ENCODE results near the gene GCN1. TPM values are rescaled to one million over a fixed set of nuclear protein-coding genes. Genes with fewer than 3 reads are reported as not detected.

Gene GCN1
- total RNA-seq, 1 donor from 2014 or later: 114 TPM

DNA sequence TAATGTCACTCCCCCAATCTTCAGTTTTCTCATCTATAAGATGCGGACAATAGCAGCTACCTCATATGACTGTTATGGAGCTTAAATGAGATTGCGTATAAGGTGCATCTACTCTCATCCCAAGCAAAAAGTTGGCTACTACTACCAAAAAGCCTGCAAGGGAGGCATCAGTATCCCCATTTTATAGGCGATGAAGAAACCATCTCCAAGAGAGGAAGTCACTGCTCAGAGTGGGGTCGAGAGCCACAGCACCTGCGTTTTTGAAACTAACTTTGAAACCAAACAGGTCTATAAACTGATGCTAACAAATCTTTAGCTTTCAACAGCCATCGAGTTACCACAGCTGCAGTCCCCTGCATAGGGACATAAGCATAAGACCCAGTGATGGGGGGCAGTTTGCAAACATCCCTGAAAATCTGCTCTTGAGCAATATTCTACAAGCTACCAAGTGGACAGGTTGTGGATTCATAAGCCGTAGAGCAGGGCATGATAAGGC lies 3.5 kb downstream of the GCN1 start:
- no peak for DNase-seq (ENCODE audit: low spot score)

GRCh38 chr12:120190386-120190785 lies 4.1 kb downstream of the GCN1 start:
- DNase-seq (ENCODE audit: low spot score): no peak

DNA sequence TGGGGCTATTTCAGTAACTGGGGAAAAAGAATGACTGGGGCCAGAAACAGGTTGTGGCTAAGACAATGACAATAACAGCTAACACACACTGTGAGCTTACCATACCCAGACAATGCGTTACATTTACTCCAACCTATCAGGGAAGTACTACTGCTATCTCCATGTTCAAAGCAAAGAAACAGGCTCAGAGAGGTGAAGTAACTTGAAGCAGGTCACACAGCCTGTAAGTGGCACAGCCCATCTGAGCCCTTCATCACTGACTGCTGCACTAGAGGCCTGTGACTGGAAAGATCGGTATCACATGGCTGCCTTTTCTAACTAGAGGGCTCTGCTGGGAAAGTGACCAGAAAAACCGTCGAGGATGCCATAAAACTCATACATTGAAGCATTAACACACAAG lies 7.9 kb downstream of the GCN1 start:
- no peak for DNase-seq (ENCODE audit: low spot score)

GRCh38 chr12:120183211-120183631 lies 11.3 kb downstream of the GCN1 start:
- no peak for DNase-seq (ENCODE audit: low spot score)

DNA sequence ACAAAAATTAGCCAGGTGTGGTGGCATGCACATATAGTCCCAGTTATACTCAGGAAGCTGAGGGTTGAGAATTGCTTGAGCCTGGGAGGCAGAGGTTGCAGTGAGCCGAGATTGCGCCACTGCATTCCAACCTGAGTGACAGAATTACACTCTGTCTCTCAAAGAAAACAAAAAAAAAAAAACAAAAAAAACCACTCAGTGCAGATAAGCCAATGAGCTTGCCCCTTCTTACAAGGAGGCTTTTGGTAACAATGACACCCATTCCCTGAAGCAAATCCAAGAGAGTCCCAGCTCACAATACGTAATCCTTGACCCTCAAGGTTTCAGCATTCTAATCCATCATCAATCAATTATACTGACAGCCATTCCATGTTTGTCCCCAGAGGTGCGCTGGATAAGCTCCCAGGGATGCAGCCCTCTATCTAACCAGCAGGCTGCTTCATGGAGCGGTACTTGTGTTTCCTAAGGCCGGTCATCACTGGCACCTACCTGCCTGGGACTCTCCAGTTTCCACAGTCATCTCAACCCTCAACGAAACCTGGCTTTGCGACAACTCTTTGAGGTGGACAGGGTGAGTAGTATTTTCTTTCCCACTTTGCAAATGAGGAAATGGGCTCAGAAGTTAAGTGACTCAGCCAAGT lies 12.4 kb downstream of the GCN1 start:
- DNase-seq (ENCODE audit: low spot score): no peak

DNA sequence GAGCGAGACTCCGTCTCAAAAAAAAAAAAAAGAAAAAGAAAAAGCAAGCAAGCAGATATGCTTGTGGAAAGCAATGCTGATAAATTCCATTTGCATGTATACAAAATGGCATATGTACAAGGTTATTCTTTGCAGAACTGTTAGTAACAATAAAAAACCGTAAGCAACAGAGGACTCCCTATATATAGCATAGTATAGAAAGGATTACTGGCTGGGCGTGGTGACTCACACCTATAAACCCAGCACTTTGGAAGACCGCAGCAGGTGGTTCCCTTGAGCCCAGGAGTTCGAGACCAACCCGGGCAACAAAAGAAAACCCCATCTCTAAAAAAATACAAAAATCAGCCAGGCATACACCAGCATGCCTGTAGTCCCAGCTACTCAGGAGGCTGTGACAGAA lies 13.5 kb downstream of the GCN1 start:
- no peak for DNase-seq (ENCODE audit: low spot score)

DNA sequence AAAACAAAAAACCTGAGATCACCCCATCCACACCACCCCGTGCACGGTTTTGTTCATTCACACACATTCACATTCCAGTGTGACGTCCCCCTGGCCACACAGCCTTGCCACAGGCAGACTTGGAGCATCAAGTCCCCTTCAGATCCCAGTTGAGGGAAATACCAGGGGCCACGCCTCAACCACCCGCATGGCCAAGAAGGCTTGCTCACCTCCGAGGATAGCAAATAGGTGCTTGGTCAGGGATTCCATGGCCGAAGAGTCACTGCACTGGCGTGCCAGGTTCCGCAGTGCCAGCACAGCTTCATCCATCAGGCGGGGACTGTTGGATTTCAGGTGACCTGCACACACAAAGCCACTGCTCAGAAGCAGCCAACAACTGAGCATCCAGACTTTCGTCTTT lies 19.0 kb downstream of the GCN1 start:
- no peak for DNase-seq (ENCODE audit: low spot score)

DNA sequence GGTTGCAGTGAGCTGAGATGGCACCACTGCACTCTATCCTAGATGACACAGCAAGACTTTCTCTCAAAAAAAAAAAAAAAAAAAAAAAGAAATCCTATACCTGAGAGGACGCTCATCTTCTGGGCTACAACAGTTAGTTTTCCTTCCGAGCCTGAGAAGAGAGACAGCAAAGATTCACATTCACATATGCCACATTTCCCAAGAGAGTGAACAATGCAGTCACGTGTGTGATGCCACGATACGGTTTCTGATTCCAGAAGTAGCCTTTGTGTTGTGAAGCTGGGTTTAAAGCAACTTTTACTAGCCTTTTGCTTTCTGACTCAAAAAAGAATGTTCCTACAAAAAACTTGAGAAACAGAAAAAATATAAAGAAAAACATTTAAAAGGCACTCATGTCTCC lies 19.5 kb downstream of the GCN1 start:
- DNase-seq (ENCODE audit: low spot score): no peak

DNA sequence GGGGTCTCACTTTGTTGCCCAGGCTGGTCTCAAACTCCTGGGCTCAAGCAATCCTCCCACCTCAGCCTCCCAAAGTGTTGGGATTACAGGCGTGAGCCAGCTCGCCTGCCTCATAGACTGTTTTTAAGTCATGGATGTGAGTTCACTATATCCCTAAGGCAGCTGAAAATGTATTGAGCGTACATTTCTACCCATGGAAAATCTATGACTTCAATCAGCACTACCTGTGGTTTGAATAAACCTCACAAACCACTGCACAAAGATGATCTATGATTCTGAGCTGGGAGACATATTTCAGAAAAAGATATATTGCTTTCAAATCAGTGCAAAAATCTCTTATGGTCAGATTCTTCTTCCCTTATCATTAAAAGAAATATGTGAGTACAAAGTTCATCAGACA lies 22.5 kb downstream of the GCN1 start:
- no peak for DNase-seq (ENCODE audit: low spot score)

DNA sequence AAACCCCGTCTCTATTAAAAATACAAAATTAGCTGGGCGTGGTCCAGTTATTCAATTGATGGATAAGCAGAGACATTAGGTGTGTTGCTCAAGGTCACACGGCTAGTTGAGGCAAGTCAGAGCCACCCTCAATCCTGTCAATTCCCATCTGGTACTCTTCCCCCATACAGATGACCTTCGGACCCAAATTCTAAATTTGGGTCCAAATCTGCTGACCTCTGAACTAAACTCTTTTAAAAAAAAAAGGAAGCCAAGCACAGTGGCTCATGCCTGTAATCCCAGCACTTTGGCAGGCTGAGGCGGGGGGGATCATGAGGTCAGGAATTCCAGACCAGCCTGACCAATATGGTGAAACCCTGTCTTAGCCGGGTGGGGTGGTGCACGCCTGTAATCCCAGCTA lies 23.9 kb downstream of the GCN1 start:
- no peak for DNase-seq (ENCODE audit: low spot score)

- no peak for DNase-seq (ENCODE audit: low spot score)
Observed at GRCh38 chr12:120169946-120170345, 24.6 kb downstream of the GCN1 start.

GRCh38 chr12:120168337-120168736 lies 26.2 kb downstream of the GCN1 start:
- DNase-seq (ENCODE audit: low spot score): no peak

- DNase-seq (ENCODE audit: low spot score): no peak
Observed at GRCh38 chr12:120167529-120168095, 26.9 kb downstream of the GCN1 start.

DNA sequence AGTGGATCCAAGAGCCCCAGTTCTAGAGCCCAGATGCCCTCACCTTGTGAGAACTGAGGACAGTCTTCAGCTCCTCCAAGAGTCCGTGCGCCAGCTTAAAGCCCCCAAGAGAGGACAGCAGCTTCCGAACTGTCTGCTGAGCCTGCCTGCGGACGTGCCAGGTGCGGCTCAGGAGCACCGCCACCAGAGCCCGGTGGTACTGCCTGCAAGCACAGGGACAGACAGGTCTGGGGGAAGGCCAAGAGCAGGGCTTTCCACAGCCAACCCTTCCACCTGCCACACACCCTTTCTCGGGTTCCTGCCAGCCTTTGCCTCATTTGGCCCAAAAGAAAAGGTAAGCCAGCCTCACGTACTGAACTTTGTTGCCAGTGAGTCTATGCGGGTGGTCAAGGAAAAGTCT lies 30.2 kb downstream of the GCN1 start:
- no peak for DNase-seq (ENCODE audit: low spot score)

- no peak for DNase-seq (ENCODE audit: low spot score)
Observed at GRCh38 chr12:120162763-120163162, 31.8 kb downstream of the GCN1 start.

DNA sequence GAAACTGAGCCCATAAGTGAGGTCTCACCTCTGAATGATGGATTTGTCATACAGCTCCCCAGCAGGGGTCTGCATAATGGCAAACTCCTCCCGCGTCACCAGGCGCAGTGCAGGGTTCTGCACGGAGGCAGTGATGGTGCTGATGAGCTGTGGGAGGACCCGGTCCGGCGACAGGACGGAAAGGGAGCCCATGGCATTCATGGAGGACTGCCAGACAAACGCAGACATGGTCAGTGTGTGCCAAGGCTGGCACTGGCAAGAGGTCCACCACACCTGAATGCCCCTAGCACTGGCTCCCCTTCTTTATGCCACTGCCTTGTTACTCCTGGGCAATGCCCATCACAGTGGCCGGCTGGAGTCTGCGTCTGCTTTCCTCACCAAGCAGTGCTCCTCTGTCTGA lies 32.7 kb downstream of the GCN1 start:
- no peak for DNase-seq (ENCODE audit: low spot score)

- DNase-seq (ENCODE audit: low spot score): no peak
Observed at GRCh38 chr12:120159509-120160237, 34.8 kb downstream of the GCN1 start.

DNA sequence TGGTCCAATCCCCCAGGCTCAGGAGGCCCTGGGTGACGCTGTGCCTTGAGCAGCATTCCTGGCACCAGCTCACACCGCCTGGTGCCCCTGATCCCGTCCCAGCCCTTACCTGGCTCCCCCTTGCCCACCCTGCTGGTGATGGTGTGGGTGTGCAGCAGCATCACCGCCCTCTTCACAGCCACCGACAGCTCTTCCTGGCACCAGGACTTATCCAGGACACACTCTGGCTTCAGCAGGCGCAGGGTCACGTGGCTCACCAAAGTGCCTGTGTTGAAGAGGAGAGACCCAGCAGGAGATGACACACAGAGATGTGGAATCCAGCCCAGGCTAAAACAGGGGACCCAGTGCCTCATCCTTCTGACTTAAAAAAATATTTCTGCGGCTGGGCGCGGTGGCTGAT lies 36.2 kb downstream of the GCN1 start:
- no peak for DNase-seq (ENCODE audit: low spot score)

GRCh38 chr12:120157678-120158077 lies 36.8 kb downstream of the GCN1 start:
- no peak for DNase-seq (ENCODE audit: low spot score)

GRCh38 chr12:120156315-120157259 lies 37.9 kb downstream of the GCN1 start:
- DNase-seq (ENCODE audit: low spot score): no peak

DNA sequence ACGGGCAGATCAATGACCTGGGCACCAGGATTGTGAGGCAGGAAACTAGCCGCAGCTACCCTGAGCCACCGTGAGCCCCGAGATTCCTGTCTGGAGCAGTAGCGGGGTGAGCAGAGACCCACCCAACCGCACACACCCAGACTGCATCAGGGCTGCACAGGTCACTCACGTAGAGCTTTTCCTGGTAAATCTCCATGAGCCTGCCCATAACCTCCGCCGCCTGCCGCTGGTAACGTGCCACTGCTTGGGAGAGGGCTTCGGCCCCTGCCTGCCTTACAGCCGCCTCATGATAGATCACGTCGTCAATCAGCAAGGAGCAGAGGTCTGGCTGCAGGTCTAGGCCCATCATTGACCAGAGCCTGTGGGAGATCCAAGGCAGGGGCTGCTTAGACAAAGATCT lies 39.4 kb downstream of the GCN1 start:
- DNase-seq (ENCODE audit: low spot score): no peak

GRCh38 chr12:120150919-120151525 lies 43.5 kb downstream of the GCN1 start:
- no peak for DNase-seq (ENCODE audit: low spot score)

Measured in ureter (tissue), 1 donor.